GM19193 (cell line): ENCODE measurements around the gene NINJ1.

Source experiments
- POLR2A ChIP-seq: IDR thresholded peaks from 4 replicates; pipeline ENCODE4 v1.6.1; 2011; ENCODE audit not compliant: insufficient read depth, insufficient read length; ENCODE audit errors: extremely low read depth

Gene NINJ1

GRCh38 chr9:93168581-93168980 is 34.5 kb upstream of the NINJ1 start:
- no peak for TF ChIP-seq POLR2A

GRCh38 chr9:93167838-93168237 is 33.8 kb upstream of the NINJ1 start:
- TF ChIP-seq POLR2A: no peak

- no peak for TF ChIP-seq POLR2A
Measured at GRCh38 chr9:93167185-93167584, 33.1 kb upstream of the NINJ1 start.

GRCh38 chr9:93166699-93167098 is 32.6 kb upstream of the NINJ1 start:
- no peak for TF ChIP-seq POLR2A

GRCh38 chr9:93164085-93164484 is 30.0 kb upstream of the NINJ1 start:
- TF ChIP-seq POLR2A: no peak

DNA sequence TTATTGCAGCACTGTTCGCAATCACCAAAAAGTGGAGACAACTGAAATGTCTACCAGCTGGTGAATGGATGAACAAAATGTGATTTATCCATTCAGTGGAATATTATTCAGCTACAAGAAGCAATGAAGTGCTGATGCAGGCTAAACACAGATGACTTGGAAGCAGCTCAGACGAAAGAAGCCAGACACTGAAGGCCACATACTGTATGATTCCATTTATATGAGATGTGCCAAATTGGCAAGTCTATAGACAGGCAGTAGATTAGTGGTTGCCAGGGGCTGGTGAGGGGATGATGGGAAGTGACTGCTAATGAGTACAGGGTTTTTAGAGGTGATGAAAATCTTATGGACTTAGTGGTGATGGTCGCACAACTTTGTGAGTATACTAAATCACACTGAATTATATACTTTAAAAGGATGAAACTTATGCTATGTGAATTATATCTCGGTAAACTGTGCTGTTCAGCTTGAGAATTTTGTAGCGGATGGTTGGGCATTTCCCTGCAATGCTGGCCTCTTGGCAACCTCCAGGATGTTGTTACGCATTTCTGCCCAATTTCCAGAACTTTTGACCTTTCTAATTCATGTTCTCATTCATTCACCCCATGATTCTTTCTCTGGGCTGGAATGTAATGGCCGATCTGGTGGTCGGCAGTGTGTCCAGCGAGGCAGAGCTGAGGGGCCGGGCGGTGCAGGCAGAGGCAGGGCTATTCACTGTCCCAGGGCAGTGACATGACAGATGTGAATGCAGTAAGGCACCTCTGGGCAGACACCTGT is 27.9 kb upstream of the NINJ1 start:
- TF ChIP-seq POLR2A: no peak

GRCh38 chr9:93159601-93160471 is 25.8 kb upstream of the NINJ1 start:
- TF ChIP-seq POLR2A: no peak

DNA sequence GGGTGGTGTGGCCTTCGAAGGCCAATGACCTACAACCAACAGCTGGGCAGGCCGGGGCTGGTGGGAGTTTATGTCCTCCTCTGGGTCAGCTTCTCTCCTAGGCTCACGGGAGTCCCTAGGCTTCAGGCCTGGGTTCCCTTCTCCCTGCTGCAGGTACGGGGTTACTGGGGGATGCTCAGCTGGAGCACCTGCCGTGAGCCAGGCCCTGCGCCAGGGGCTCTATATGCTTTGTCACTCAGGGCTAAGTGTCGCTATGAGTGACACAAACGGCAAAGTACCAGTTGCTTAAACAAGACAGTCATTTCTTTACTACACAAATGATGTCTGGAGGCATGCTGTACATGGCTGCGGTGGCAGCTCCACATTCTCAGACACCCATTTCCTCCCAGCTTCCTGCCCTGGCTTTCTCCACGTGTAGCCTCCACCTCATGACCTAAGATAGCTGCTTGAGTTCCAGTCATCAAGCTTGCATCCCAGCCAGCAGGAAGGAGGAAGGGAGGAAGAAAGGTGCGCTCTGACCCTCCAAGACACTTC is 22.5 kb upstream of the NINJ1 start:
- no peak for TF ChIP-seq POLR2A

DNA sequence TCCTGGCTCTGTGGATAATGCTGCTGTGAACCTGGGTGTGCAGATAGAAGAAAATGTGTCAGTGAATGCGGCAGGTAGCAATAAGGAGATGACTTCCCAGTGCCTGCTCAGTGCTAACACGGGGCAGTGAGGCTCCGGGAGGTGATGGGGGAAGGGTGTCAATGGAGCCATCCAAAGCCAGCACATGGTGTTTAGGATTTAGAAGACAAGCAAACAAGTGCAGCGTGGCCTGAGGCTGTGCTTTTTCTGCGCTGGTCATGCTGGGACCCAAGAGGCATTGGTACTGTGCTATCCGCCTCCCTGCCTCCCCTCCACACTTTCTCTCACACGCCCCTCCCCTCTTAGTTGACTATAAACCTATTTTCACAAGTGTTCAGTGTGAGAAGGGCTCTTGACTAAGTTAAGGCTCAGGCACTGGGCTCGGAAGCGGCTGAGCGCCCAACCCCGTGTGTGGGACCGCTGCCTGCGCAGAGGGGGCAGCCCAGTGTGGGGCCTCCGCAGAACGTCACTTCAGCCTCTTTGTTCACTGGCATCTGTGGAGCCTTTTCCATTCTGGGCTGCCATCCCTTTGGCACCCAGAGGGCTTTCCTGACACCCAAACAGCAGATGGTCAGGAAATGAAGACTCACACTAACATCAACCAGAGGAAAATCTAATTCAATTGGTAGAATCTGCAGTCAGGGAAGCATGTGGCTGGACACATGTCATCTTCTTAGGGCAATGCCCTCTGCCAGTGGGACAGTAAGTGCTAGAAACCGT is 21.8 kb upstream of the NINJ1 start:
- no peak for TF ChIP-seq POLR2A

DNA sequence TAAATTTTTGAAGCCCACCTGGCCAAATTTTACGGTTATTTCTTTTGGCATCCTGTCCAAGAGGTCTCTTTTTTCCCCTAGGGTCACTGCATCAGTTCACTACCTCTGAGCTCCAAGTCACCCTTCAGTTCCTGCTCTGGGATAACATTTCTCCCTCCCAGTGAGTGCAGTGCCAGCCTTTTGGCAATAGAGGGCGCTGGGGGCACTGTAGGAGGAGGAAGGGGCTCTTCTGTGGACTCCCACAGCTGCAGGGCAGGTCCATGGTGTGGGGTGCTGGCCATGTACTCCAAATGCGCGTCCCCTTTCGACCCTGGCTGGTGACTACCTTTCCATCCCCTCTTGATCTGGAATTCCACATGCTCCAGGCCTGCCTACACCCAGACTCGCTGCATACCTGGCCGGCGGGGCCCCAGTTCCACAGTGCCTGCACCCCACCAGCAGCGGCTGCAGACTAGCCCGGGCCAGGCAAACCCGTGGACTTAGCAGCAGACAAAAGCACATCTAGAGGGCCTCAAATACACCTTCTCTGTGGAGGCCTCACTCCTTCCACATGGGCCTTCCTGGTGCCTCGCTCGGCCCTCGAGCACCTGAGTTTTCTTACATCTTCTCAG is 20.3 kb upstream of the NINJ1 start:
- TF ChIP-seq POLR2A: no peak

DNA sequence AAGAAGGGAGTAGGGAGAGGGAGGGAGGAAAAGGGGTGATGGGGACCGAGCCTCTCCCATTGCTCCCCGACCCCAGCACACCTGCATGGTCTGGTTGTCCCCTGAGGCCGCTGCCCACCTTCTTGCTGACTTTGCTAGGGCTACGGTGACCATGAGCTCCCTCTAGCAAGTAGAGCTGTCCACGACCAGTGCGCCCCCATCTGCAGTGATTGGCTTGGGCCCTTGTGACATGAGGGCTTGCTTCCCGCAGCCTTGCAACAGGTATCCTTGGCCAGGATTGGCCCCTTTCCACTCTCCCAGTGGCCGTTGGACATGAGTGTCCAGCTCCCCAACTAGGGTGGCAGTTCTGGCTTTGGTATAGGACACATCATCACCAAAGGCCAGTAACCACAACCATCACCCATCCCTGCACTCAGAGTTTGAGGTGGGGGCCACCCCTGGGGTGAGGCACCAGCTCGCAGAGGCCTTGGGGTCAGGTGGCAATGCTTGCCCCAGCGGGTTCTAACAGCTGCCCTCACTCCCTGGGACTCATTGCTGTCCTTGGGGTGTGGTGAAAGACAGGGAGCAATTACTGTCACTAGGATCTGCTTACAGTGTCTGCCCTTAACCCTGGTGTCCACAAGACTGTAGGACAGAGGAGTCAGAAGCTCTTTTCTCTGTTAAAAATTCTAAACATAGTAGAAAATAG is 17.2 kb upstream of the NINJ1 start:
- no peak for TF ChIP-seq POLR2A

GRCh38 chr9:93149361-93149760 is 15.3 kb upstream of the NINJ1 start:
- TF ChIP-seq POLR2A: no peak

GRCh38 chr9:93148721-93149120 is 14.7 kb upstream of the NINJ1 start:
- TF ChIP-seq POLR2A: no peak

DNA sequence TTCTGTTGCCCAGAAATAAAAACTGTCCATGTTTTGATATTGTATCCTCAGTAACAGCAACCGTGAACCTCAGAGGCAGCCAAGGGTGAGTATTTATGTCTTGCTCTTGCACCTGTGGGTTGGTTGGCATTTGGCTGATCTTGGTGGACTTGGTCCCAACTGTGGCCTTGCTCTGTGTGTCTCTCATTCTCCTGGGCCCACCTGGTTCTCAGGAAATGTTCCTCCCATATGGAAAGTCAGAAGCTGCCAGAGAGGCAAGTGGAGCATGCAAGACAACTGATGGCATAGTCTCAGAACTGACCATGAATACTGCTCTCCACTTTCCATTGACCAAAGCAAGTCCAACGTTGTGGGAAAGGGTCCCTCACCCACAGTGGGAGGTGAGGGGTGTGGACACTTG is 13.6 kb upstream of the NINJ1 start:
- TF ChIP-seq POLR2A: no peak
